HCT116 (cell line): ENCODE results near the gene GREM2. TPM values are rescaled to one million over a fixed set of nuclear protein-coding genes. Genes with fewer than 3 reads are reported as not detected.

Source experiments
- ATAC-seq: fragments of 200-7000 bp; cut with Tn5 transposase; 2 replicates; pipeline ENCODE4 v1.9.1; 2020; ENCODE audit warnings: mild to moderate bottlenecking, moderate library complexity
- BruUV-seq: library from RNA; stranded (reverse); fragments of 400-500 nt; replicated peaks from 2 replicates; lab custom pipeline; 2021; lab: Mats Ljungman, UMichigan
- CTCF ChIA-PET: fragments of 300-600 bp; sonication (Branson Sonifier 250); formaldehyde crosslinking; loops from one replicate; lab custom pipeline; 2021; ENCODE audit warnings: antibody characterized with exemption; lab: Charles Lee
- POLR2A ChIA-PET: fragments of 300-600, 350-600 bp; sonication (Branson Sonifier 250); formaldehyde crosslinking; loops from one replicate; lab custom pipeline; 2021; ENCODE audit warnings: antibody characterized with exemption; lab: Charles Lee
- RAD21 ChIA-PET, 2 experiments: fragments of 300-600 bp; sonication (Branson Sonifier 250); formaldehyde crosslinking; loops; one replicate each; lab custom pipeline; 2023; ENCODE audit warnings: low total read pairs in 2 of 2; ENCODE audit not compliant: uncharacterized antibody in 2 of 2, unreplicated experiment in 2 of 2, low non-redundant PET in 1 of 2; lab: Charles Lee
- DNase-seq: peaks from one replicate; pipeline ENCODE4 v3.0.0-alpha.2; 2010; ENCODE audit warnings: low read depth, low spot score
- H2AFZ ChIP-seq: fragments of 200-600 bp; shearing (Covaris generic), sonication (generic); 2 replicates; pipeline ENCODE4 v1.6.1; 2017; ENCODE audit warnings: low read depth, mixed run types, mixed read lengths, antibody characterized with exemption, low read length; ENCODE audit not compliant: poor library complexity, severe bottlenecking
- H3K27ac ChIP-seq: 2 replicates; pipeline ENCODE4 v1.5.1; 2012; ENCODE audit warnings: low read depth, low read length
- H3K27me3 ChIP-seq: fragments of 200-600 bp; sonication (generic); 2 replicates; pipeline ENCODE4 v1.6.1; 2016; ENCODE audit warnings: mixed run types, low read length, mixed read lengths; ENCODE audit not compliant: insufficient read depth
- H3K36me3 ChIP-seq, 2 experiments: fragments of 200-500 bp in 1 of 2; fragments of 200-600 bp in 1 of 2; sonication (Bioruptor generic) in 1 of 2; sonication (generic) in 1 of 2; 2 replicates each; pipeline versions ENCODE4 v1.5.1 to v1.6.1; 2014 to 2016; ENCODE audit warnings: low read length in 2 of 2, inconsistent platforms in 1 of 2, mixed read lengths in 1 of 2, mixed run types in 1 of 2; ENCODE audit not compliant: insufficient read depth in 2 of 2, control insufficient read depth in 1 of 2
- H3K4me1 ChIP-seq, 2 experiments: fragments of 200-600 bp in 1 of 2; sonication (generic) in 1 of 2; 2 replicates each; pipeline versions ENCODE4 v1.5.1 to v1.6.1; 2012 to 2017; ENCODE audit warnings: low read length in 2 of 2, inconsistent platforms in 1 of 2, mild to moderate bottlenecking in 1 of 2, mixed read lengths in 1 of 2, mixed run types in 1 of 2, moderate library complexity in 1 of 2; ENCODE audit not compliant: insufficient read depth in 2 of 2, control insufficient read depth in 1 of 2
- H3K4me2 ChIP-seq: fragments of 200-600 bp; sonication (generic); 2 replicates; pipeline ENCODE4 v1.6.1; 2017; ENCODE audit warnings: mixed run types, low read length, mixed read lengths
- H3K4me3 ChIP-seq, 2 experiments: fragments of 200-600 bp in 1 of 2; sonication (generic) in 1 of 2; replicated peaks in 1 of 2; 2 replicates each; pipeline ENCODE4 v1.5.1; 2011 to 2016; ENCODE audit warnings: low read length in 2 of 2, control low read depth in 1 of 2, low read depth in 1 of 2, mild to moderate bottlenecking in 1 of 2, mixed read lengths in 1 of 2, mixed run types in 1 of 2
- H3K79me2 ChIP-seq: fragments of 200-600 bp; sonication (generic); 2 replicates; pipeline ENCODE4 v1.6.1; 2017; ENCODE audit warnings: mild to moderate bottlenecking, mixed run types, low read length, moderate library complexity, mixed read lengths; ENCODE audit not compliant: insufficient read depth
- H3K9ac ChIP-seq: fragments of 200-600 bp; sonication (generic); 2 replicates; pipeline ENCODE4 v1.6.1; 2016; ENCODE audit warnings: low read length, mixed read lengths
- H3K9me2 ChIP-seq: fragments of 200-600 bp; sonication (generic), shearing (Covaris generic); 2 replicates; pipeline ENCODE4 v1.6.1; 2017; ENCODE audit warnings: mixed run types, mild to moderate bottlenecking, moderate library complexity; ENCODE audit not compliant: insufficient read depth
- H3K9me3 ChIP-seq, 2 experiments: fragments of 200-500 bp in 1 of 2; fragments of 200-600 bp in 1 of 2; sonication (Bioruptor generic) in 1 of 2; sonication (generic) in 1 of 2; 2 replicates each; pipeline ENCODE4 v1.6.1; 2014 to 2017; ENCODE audit warnings: low read length in 2 of 2, mixed read lengths in 2 of 2, inconsistent platforms in 1 of 2, low read depth in 1 of 2, mild to moderate bottlenecking in 1 of 2, mixed run types in 1 of 2, moderate library complexity in 1 of 2; ENCODE audit not compliant: control insufficient read depth in 1 of 2, insufficient read depth in 1 of 2
- H4K20me1 ChIP-seq: fragments of 200-600 bp; sonication (generic), shearing (Covaris generic); 2 replicates; pipeline ENCODE4 v1.6.1; 2017; ENCODE audit warnings: mixed run types, mild to moderate bottlenecking, moderate library complexity; ENCODE audit not compliant: insufficient read depth
- EZH2phosphoT487 ChIP-seq: fragments of 200-600 bp; IDR thresholded peaks from 2 replicates; pipeline ENCODE4 v1.6.1; 2018; ENCODE audit warnings: antibody characterized with exemption, borderline replicate concordance
- POLR2AphosphoS5 ChIP-seq: IDR thresholded peaks from 2 replicates; pipeline ENCODE4 v1.6.1; 2011; ENCODE audit warnings: mild to moderate bottlenecking, low read depth, low read length, moderate library complexity
- intact Hi-C: fragments of 100-400 bp; cut with micrococcal nuclease; formaldehyde crosslinking; loops from 2 replicates; pipeline ENCODE4 v1.10.0; 2022
- total RNA-seq: library from RNA; stranded (reverse); gene quantifications from one replicate; pipeline ENCODE4 v1.2.1, GENCODE V29; 2021; ENCODE audit not compliant: unreplicated experiment
- TF ChIP-seq, protein P1 (sequence below), 3 experiments: fragments of 200-600 bp in 1 of 3; sonication (generic) in 1 of 3; IDR thresholded peaks in 2 of 3; conservative IDR thresholded peaks in 1 of 3; 2 replicates each; pipeline ENCODE4 v1.5.1; 2012 to 2017; ENCODE audit warnings: low read depth in 2 of 3, low read length in 2 of 3, antibody characterized with exemption in 1 of 3, borderline replicate concordance in 1 of 3, control low read depth in 1 of 3, mild to moderate bottlenecking in 1 of 3, mixed read lengths in 1 of 3, mixed run types in 1 of 3, moderate library complexity in 1 of 3; ENCODE audit not compliant: insufficient read depth in 1 of 3

The GREM2 gene
- total RNA-seq, 1 experiment from 2014 or later, result not detected

DNA sequence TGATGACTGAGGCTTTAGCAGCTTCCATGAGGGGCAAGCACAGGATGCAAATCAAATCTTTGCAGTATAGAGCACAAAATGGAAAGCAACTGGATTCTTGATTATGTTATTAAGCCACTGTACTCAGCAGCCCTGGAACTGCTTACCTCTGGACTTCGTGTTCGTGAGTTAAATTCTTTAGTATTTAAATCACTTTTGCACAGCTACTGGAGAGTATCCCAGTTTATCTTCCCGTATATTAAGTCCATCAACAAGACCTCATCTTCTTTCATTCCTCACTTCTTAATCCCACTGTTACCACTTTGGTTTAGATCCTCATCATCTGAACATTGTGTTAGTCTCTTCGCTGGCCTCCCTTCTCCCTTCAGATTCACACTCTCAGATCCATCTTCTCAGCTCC is 108.9 kb downstream of the GREM2 start (continued):
- TF ChIP-seq, protein P1, sequence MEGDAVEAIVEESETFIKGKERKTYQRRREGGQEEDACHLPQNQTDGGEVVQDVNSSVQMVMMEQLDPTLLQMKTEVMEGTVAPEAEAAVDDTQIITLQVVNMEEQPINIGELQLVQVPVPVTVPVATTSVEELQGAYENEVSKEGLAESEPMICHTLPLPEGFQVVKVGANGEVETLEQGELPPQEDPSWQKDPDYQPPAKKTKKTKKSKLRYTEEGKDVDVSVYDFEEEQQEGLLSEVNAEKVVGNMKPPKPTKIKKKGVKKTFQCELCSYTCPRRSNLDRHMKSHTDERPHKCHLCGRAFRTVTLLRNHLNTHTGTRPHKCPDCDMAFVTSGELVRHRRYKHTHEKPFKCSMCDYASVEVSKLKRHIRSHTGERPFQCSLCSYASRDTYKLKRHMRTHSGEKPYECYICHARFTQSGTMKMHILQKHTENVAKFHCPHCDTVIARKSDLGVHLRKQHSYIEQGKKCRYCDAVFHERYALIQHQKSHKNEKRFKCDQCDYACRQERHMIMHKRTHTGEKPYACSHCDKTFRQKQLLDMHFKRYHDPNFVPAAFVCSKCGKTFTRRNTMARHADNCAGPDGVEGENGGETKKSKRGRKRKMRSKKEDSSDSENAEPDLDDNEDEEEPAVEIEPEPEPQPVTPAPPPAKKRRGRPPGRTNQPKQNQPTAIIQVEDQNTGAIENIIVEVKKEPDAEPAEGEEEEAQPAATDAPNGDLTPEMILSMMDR (IDR thresholded peaks at IDR 0.05 in 2 of 3, conservative IDR thresholded peaks at IDR 0.05 in 1 of 3; ENCODE audit: borderline replicate concordance in 1 of 3, insufficient read depth in 1 of 3, low read depth in 2 of 3, low read length in 2 of 3), result no peak
- TF ChIP-seq EZH2phosphoT487, result no peak

DNA sequence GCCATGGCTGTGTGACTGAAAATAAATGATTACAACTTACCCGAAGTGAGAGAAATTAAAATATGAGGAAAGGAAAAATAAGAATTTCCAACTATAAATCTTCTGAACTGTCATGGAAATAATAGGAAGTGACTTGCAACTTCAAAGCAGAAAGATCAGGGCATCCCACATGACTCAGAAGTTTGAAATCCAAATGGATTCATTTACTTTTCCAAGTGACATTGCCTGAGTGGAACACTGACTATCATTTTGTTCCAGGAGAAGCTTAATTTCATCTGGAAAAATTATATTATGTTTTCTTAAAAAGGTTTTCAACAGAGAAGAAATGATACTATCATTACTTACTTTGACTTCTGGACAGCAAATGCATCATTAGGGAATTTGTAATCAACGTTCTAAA is 110.8 kb downstream of the GREM2 start:
- no peak overlapping the region for H3K4me2 ChIP-seq
- RAD21 ChIA-PET, result no interaction called here
- no peak for DNase-seq
- no peaks in the 10 kb centered on the region for H3K36me3 ChIP-seq
- TF ChIP-seq, protein P1 (IDR thresholded peaks at IDR 0.05 in 2 of 3, conservative IDR thresholded peaks at IDR 0.05 in 1 of 3; ENCODE audit: borderline replicate concordance in 1 of 3, insufficient read depth in 1 of 3, low read depth in 2 of 3, low read length in 2 of 3), result no peak
- TF ChIP-seq POLR2AphosphoS5, result no peak
- CTCF ChIA-PET, result no interaction called here
- peaks cover 15 to 16% of the 10 kb centered on the region in 2 experiments; a peak in 2 of 4 replicates for H3K9me3 ChIP-seq
- ATAC-seq, result no peak
- H3K27ac ChIP-seq, result no peak overlapping the region
- H2AFZ ChIP-seq, result no peak overlapping the region
- no peaks in the 10 kb centered on the region for H4K20me1 ChIP-seq
- H3K9ac ChIP-seq, result no peak overlapping the region
- H3K4me1 ChIP-seq, result no peaks in the 10 kb centered on the region
- no peaks in the 10 kb centered on the region for H3K27me3 ChIP-seq
- H3K79me2 ChIP-seq, result no peaks in the 10 kb centered on the region
- POLR2A ChIA-PET, result no interaction called here
- no peaks in the 10 kb centered on the region for H3K9me2 ChIP-seq
- intact Hi-C loops, result no loop called here
- no peak overlapping the region for H3K4me3 ChIP-seq
- no TSS peak for BruUV-seq
